Upper lobe of right lung (tissue), 1 donor: ENCODE measurements around the gene VPS41. TPM values are rescaled to one million over a fixed set of nuclear protein-coding genes. Genes with fewer than 3 reads are reported as not detected.

Experiments
- ATAC-seq: fragments of 200-7000 bp; cut with Tn5 transposase; one replicate; pipeline ENCODE4 v1.9.1; 2020; ENCODE audit warnings: mild to moderate bottlenecking, moderate library complexity
- DNase-seq: peaks from one replicate; pipeline ENCODE4 v3.0.0-alpha.2; 2020
- H3K27ac ChIP-seq: fragments of 200-600 bp; one replicate; pipeline ENCODE4 v1.8.0; 2022
- H3K27me3 ChIP-seq: fragments of 200-600 bp; one replicate; pipeline ENCODE4 v1.8.0; 2022; ENCODE audit warnings: mild to moderate bottlenecking
- H3K36me3 ChIP-seq: fragments of 200-600 bp; one replicate; pipeline ENCODE4 v1.8.0; 2022
- H3K4me1 ChIP-seq: fragments of 200-600 bp; one replicate; pipeline ENCODE4 v1.8.0; 2022
- H3K4me3 ChIP-seq: fragments of 200-600 bp; one replicate; pipeline ENCODE4 v1.8.0; 2022; ENCODE audit warnings: mild to moderate bottlenecking
- H3K9me3 ChIP-seq: fragments of 200-600 bp; one replicate; pipeline ENCODE4 v1.8.0; 2022
- CTCF ChIP-seq: fragments of 200-600 bp; IDR thresholded peaks from one replicate; pipeline ENCODE4 v1.8.0; 2022; ENCODE audit warnings: antibody characterized with exemption
- intact Hi-C: fragments of 100-400 bp; cut with DNase I; formaldehyde crosslinking; loops from one replicate; pipeline ENCODE4 v1.11.0; 2022
- total RNA-seq: library from RNA; stranded (reverse); fragmentation: NEBNext Ultra II Directional; extraction: Animal tissue kit (Norgen Biotek cat#: 25700); gene quantifications from one replicate; pipeline ENCODE4 v1.2.1, GENCODE V29; 2021
- donor health status: DM: no; HTN: yes; CAD: no; lungs with severe emphysema.

The VPS41 gene
- total RNA-seq, 1 donor from 2014 or later: 95.8 TPM

GRCh38 chr7:38681882-38682281 is 227.1 kb downstream of the VPS41 start:
- Histone ChIP-seq H3K9me3 (no peaks in the 10 kb centered on the region), H3K4me3 (no peak overlapping the region), H3K4me1 (no peaks in the 10 kb centered on the region), H3K27ac (no peak overlapping the region), H3K27me3 (no peaks in the 10 kb centered on the region), H3K36me3 (no peaks in the 10 kb centered on the region)
- TF ChIP-seq CTCF: no peak
- ATAC-seq: no peak
- no peak for DNase-seq
- intact Hi-C loops: no loop called here

GRCh38 chr7:38679419-38679818 is 229.6 kb downstream of the VPS41 start:
- intact Hi-C loops: no loop called here
- no peak for TF ChIP-seq CTCF
- Histone ChIP-seq H3K27me3 (no peaks in the 10 kb centered on the region), H3K4me1 (no peaks in the 10 kb centered on the region), H3K4me3 (no peak overlapping the region), H3K36me3 (no peaks in the 10 kb centered on the region), H3K9me3 (no peaks in the 10 kb centered on the region), H3K27ac (no peak overlapping the region)
- DNase-seq (no peak), ATAC-seq (peak; percentile 52)

GRCh38 chr7:38678698-38679054 is 230.3 kb downstream of the VPS41 start:
- intact Hi-C loops: no loop called here
- ATAC-seq: peak; percentile 7

GRCh38 chr7:38677981-38678697 is 230.9 kb downstream of the VPS41 start:
- Histone ChIP-seq H3K4me3 (no peak overlapping the region), H3K27me3 (no peaks in the 10 kb centered on the region), H3K4me1 (no peaks in the 10 kb centered on the region), H3K9me3 (no peaks in the 10 kb centered on the region), H3K36me3 (no peaks in the 10 kb centered on the region), H3K27ac (no peak overlapping the region)
- no peak for DNase-seq
- no peak for ATAC-seq
- no peak for TF ChIP-seq CTCF
- intact Hi-C loops: no loop called here

More at GRCh38 chr7:38678698-38679054, 230.3 kb downstream of the VPS41 start:
- H3K27me3 ChIP-seq: no peaks in the 10 kb centered on the region
- H3K27ac ChIP-seq: no peak overlapping the region
- H3K4me1 ChIP-seq: no peaks in the 10 kb centered on the region
- H3K4me3 ChIP-seq: no peak overlapping the region
- no peak for TF ChIP-seq CTCF
- no peak for DNase-seq
- H3K9me3 ChIP-seq: no peaks in the 10 kb centered on the region
- no peaks in the 10 kb centered on the region for H3K36me3 ChIP-seq

- H3K27ac ChIP-seq: no peak overlapping the region
- DNase-seq (no peak), ATAC-seq (no peak)
- intact Hi-C loops: no loop called here
- H3K27me3 ChIP-seq: no peaks in the 10 kb centered on the region
- no peak for TF ChIP-seq CTCF
- H3K36me3 ChIP-seq: no peaks in the 10 kb centered on the region
- no peaks in the 10 kb centered on the region for H3K4me1 ChIP-seq
- H3K4me3 ChIP-seq: no peak overlapping the region
- H3K9me3 ChIP-seq: no peaks in the 10 kb centered on the region
Observed at GRCh38 chr7:38675494-38676106, 233.4 kb downstream of the VPS41 start.
